H1 (cell line): ENCODE data around the gene FBXO44.

ENCODE experiments used
- CHD2 ChIP-seq: IDR thresholded peaks from 2 replicates; pipeline ENCODE4 v1.6.1; 2012; ENCODE audit warnings: low read length, improper control_type of control experiment
- EP300 ChIP-seq, 2 experiments: IDR thresholded peaks; 1 replicate in 1 of 2; 2 replicates in 1 of 2; pipeline ENCODE4 v1.6.1; 2011 to 2012; ENCODE audit warnings: low read depth in 2 of 2, low read length in 2 of 2, mild to moderate bottlenecking in 2 of 2, borderline replicate concordance in 1 of 2, inconsistent platforms in 1 of 2, moderate library complexity in 1 of 2
- EZH2 ChIP-seq: fragments of 200-600 bp; sonication (generic); IDR thresholded peaks from 2 replicates; pipeline ENCODE4 v1.7.1; 2012; ENCODE audit warnings: low read depth, mild to moderate bottlenecking, moderate library complexity, low read length, inconsistent platforms; ENCODE audit not compliant: severe bottlenecking
- FOSL1 ChIP-seq: IDR thresholded peaks from 2 replicates; pipeline ENCODE4 v1.6.1; 2011; ENCODE audit warnings: mild to moderate bottlenecking, low read depth, low read length, moderate library complexity; ENCODE audit not compliant: insufficient read depth
- HDAC6 ChIP-seq: IDR thresholded peaks from one replicate; pipeline ENCODE4 v1.7.1; 2012; ENCODE audit warnings: low read depth, mild to moderate bottlenecking, inconsistent platforms, low read length, moderate library complexity
- POLR2A ChIP-seq, 2 experiments: IDR thresholded peaks; 1 replicate in 1 of 2; 2 replicates in 1 of 2; pipeline ENCODE4 v1.6.1; 2011; ENCODE audit warnings: low read depth in 2 of 2, low read length in 2 of 2, mild to moderate bottlenecking in 2 of 2; ENCODE audit errors: control extremely low read depth in 1 of 2
- RFX5 ChIP-seq: IDR thresholded peaks from 2 replicates; pipeline ENCODE4 v1.6.1; 2011; ENCODE audit warnings: low read depth, low read length, improper control_type of control experiment, borderline replicate concordance
- SIN3A ChIP-seq, 2 experiments: IDR thresholded peaks in 1 of 2; conservative IDR thresholded peaks in 1 of 2; 2 replicates each; pipeline ENCODE4 v1.6.1; 2011 to 2012; ENCODE audit warnings: low read length in 2 of 2, improper control_type of control experiment in 1 of 2, low read depth in 1 of 2, mild to moderate bottlenecking in 1 of 2
- SIX5 ChIP-seq: IDR thresholded peaks from 2 replicates; pipeline ENCODE4 v1.6.1; 2011; ENCODE audit warnings: mild to moderate bottlenecking, low read depth, low read length
- SP1 ChIP-seq: IDR thresholded peaks from 2 replicates; pipeline ENCODE4 v1.6.1; 2011; ENCODE audit warnings: low read depth, low read length
- SRF ChIP-seq: IDR thresholded peaks from 2 replicates; pipeline ENCODE4 v1.6.1; 2011; ENCODE audit warnings: mild to moderate bottlenecking, low read depth, low read length, moderate library complexity
- YY1 ChIP-seq: IDR thresholded peaks from 2 replicates; pipeline ENCODE4 v1.6.1; 2011; ENCODE audit warnings: low read depth, mild to moderate bottlenecking, low read length
- ZNF274 ChIP-seq: IDR thresholded peaks from 2 replicates; pipeline ENCODE4 v1.7.0; 2012; ENCODE audit warnings: low read length, borderline replicate concordance; ENCODE audit errors: extremely low read depth
- TF ChIP-seq, protein P1 (sequence below), 3 experiments: IDR thresholded peaks; 1 replicate in 2 of 3; 2 replicates in 1 of 3; pipeline versions ENCODE4 v1.5.1 to v1.6.1; 2011; ENCODE audit warnings: low read length in 3 of 3, mild to moderate bottlenecking in 3 of 3, inconsistent platforms in 2 of 3, low read depth in 1 of 3, moderate library complexity in 1 of 3; ENCODE audit not compliant: insufficient read depth in 1 of 3; ENCODE audit errors: control extremely low read depth in 1 of 3

DNA sequence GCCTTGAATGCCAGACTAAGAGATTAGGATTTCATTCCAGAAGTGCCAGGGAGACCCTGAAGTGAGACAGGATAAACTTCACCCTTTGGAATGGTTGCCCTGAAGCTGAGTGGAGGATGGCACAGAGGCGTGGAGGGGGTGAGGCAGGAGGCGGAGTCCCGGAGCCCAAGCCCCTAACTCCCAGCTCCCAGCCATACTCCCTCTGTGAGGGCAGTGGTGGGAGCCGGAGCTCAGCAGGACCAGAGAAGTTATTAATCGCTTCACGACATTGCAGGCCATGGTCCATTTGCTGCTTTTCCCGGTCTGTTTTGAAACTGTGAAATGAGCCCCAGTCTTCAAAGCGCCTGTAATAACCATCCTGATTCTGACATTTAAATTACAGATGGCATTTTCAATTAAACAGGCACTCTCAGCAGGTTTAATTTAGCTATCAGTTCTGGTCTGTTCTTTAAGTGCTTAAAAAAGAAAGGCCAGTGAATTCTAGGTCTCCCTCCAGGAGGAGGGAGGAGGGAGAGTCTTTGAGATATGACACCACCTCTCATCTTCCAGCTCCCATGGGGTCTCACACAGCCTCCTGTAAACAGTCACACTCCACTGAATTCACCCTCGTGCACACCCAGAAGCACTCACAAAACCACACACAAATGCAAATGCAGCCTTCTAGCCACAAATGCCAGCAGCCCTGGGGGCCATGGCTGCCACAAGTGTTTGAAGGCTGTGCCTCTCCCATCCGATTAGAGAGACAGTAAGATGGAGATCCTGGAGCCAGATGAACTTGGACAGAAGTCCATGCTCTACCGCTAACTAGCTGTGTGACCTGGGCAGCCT, 20.1 kb upstream of the FBXO44 start:
- no peak for TF ChIP-seq ZNF274
- no peak for TF ChIP-seq YY1
- TF ChIP-seq SIN3A (conservative IDR thresholded peaks at IDR 0.05 in 1 of 2, IDR thresholded peaks at IDR 0.05 in 1 of 2; ENCODE audit: low read depth in 1 of 2, low read length in 2 of 2) = no peak
- no peak for TF ChIP-seq SRF
- TF ChIP-seq, protein P1, sequence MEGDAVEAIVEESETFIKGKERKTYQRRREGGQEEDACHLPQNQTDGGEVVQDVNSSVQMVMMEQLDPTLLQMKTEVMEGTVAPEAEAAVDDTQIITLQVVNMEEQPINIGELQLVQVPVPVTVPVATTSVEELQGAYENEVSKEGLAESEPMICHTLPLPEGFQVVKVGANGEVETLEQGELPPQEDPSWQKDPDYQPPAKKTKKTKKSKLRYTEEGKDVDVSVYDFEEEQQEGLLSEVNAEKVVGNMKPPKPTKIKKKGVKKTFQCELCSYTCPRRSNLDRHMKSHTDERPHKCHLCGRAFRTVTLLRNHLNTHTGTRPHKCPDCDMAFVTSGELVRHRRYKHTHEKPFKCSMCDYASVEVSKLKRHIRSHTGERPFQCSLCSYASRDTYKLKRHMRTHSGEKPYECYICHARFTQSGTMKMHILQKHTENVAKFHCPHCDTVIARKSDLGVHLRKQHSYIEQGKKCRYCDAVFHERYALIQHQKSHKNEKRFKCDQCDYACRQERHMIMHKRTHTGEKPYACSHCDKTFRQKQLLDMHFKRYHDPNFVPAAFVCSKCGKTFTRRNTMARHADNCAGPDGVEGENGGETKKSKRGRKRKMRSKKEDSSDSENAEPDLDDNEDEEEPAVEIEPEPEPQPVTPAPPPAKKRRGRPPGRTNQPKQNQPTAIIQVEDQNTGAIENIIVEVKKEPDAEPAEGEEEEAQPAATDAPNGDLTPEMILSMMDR (IDR thresholded peaks at IDR 0.05; ENCODE audit: control extremely low read depth in 1 of 3, insufficient read depth in 1 of 3, low read depth in 1 of 3, low read length in 3 of 3) = no peak
- TF ChIP-seq FOSL1 = no peak
- no peak for TF ChIP-seq CHD2
- TF ChIP-seq EP300 (IDR thresholded peaks at IDR 0.05; ENCODE audit: borderline replicate concordance in 1 of 2, low read depth in 2 of 2, low read length in 2 of 2) = no peak
- TF ChIP-seq POLR2A (IDR thresholded peaks at IDR 0.05; ENCODE audit: control extremely low read depth in 1 of 2, low read depth in 2 of 2, low read length in 2 of 2) = no peak
- TF ChIP-seq EZH2 = no peak
- no peak for TF ChIP-seq SP1
- TF ChIP-seq HDAC6 = no peak
- no peak for TF ChIP-seq SIX5
- no peak for TF ChIP-seq RFX5
